Stimulated activated CD4-positive, alpha-beta T cell treated with anti-CD3 and anti-CD28 coated beads, TNF-alpha, amount 100 ng/mL, for 24 hours (primary cell): ENCODE measurements around the gene PSMG4.

ENCODE experiments used
- DNase-seq, 3 experiments: peaks; one replicate each; pipeline ENCODE4 v3.0.0-alpha.2; 2020; ENCODE audit warnings: low read depth in 3 of 3

Gene PSMG4

GRCh38 chr6:3305831-3306230 lies 47.1 kb downstream of the PSMG4 start:
- no peak for DNase-seq

- no peak for DNase-seq
Observed at GRCh38 chr6:3306848-3307247, 48.1 kb downstream of the PSMG4 start.

- no peak for DNase-seq
Observed at GRCh38 chr6:3307436-3307835, 48.7 kb downstream of the PSMG4 start.

- DNase-seq: no peak
Observed at GRCh38 chr6:3308106-3308505, 49.4 kb downstream of the PSMG4 start.

- DNase-seq: no peak
Observed at GRCh38 chr6:3309391-3310050, 50.8 kb downstream of the PSMG4 start.

- DNase-seq: no peak
Observed at GRCh38 chr6:3310051-3310448, 51.3 kb downstream of the PSMG4 start.

- DNase-seq: no peak
Observed at GRCh38 chr6:3310703-3311102, 52.0 kb downstream of the PSMG4 start.

GRCh38 chr6:3311826-3312225 lies 53.1 kb downstream of the PSMG4 start:
- DNase-seq: no peak

- no peak for DNase-seq
Observed at GRCh38 chr6:3312604-3313231, 54.0 kb downstream of the PSMG4 start.

GRCh38 chr6:3314176-3314575 lies 55.4 kb downstream of the PSMG4 start:
- DNase-seq: no peak

GRCh38 chr6:3314621-3315467 lies 56.1 kb downstream of the PSMG4 start:
- no peak for DNase-seq

GRCh38 chr6:3315841-3316240 lies 57.1 kb downstream of the PSMG4 start:
- no peak for DNase-seq

- DNase-seq: no peak
Observed at GRCh38 chr6:3316331-3316730, 57.6 kb downstream of the PSMG4 start.

- DNase-seq: no peak
Observed at GRCh38 chr6:3316818-3317217, 58.1 kb downstream of the PSMG4 start.
